Measurements from ENCODE around the gene PLCD3. TPM values are rescaled to one million over a fixed set of nuclear protein-coding genes. Genes with fewer than 3 reads are reported as not detected.

PLCD3 gene
- total and polyA plus RNA-seq, 2 of the 13 experiments (the other 11 are each of a cell fraction or from before 2014, with no cell fraction given) = 11.3 to 39.1 TPM

DNA sequence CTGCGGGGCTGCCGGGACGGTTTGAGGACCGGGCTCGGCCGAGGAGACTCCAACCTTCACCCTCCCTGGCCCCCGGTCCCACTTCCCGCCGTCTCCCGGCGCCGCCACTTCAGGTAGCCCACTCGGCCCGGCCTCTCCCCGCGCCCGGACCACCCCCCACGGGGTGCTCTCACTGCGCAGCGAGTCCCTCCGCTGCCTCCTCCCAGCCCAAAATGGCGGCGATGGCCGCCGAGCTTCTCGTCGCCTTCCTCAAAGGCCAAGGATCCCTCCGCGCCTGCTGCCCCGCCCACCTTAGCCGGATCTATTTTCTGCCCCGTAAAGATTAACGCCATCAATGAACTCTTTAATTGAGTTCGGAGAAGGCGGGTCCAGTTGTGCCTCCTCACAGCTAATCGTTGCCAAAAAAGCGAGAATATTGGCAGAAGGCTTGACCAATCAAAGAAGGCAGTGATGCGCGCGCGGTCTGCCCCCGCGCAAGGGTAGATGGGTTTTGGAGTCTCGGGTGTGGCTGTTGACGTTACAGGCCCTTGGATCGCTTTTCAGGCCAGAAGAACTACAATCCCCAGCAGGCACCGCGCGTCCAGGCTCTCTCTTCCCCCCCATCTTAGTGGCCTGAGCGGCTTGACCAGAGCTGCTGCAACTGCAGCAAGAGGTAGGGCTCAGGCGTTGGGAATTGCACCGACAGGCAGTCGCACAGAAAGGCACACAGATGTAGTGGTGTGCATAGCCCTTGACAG lies 29.1 kb upstream of the PLCD3 start, which contains the start of gene HEXIM2 (continued):
- TF ChIP-seq, protein P1, sequence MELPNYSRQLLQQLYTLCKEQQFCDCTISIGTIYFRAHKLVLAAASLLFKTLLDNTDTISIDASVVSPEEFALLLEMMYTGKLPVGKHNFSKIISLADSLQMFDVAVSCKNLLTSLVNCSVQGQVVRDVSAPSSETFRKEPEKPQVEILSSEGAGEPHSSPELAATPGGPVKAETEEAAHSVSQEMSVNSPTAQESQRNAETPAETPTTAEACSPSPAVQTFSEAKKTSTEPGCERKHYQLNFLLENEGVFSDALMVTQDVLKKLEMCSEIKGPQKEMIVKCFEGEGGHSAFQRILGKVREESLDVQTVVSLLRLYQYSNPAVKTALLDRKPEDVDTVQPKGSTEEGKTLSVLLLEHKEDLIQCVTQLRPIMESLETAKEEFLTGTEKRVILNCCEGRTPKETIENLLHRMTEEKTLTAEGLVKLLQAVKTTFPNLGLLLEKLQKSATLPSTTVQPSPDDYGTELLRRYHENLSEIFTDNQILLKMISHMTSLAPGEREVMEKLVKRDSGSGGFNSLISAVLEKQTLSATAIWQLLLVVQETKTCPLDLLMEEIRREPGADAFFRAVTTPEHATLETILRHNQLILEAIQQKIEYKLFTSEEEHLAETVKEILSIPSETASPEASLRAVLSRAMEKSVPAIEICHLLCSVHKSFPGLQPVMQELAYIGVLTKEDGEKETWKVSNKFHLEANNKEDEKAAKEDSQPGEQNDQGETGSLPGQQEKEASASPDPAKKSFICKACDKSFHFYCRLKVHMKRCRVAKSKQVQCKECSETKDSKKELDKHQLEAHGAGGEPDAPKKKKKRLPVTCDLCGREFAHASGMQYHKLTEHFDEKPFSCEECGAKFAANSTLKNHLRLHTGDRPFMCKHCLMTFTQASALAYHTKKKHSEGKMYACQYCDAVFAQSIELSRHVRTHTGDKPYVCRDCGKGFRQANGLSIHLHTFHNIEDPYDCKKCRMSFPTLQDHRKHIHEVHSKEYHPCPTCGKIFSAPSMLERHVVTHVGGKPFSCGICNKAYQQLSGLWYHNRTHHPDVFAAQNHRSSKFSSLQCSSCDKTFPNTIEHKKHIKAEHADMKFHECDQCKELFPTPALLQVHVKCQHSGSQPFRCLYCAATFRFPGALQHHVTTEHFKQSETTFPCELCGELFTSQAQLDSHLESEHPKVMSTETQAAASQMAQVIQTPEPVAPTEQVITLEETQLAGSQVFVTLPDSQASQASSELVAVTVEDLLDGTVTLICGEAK (IDR thresholded peaks at IDR 0.05) = no peak
- TF ChIP-seq, protein P1 (CRISPR knock-in tag; IDR thresholded peaks at IDR 0.05) = peak; percentile 89; the same call in 1 of the 2 replicates
- TF ChIP-seq ZKSCAN1 (IDR thresholded peaks at IDR 0.05; ENCODE audit: low read length) (no peak; the same call in 1 of the 2 replicates), ARNT (IDR thresholded peaks at IDR 0.05) (no peak), ZNF740 (CRISPR knock-in tag; IDR thresholded peaks at IDR 0.05) (peak; percentile 97), MTA3 (CRISPR knock-in tag; IDR thresholded peaks at IDR 0.05) (no peak), YEATS4 (CRISPR knock-in tag; IDR thresholded peaks at IDR 0.05; ENCODE audit: borderline replicate concordance) (peak; percentile 98), NFE2 (CRISPR knock-in tag; IDR thresholded peaks at IDR 0.05) (peak; percentile 39; the same call in 1 of the 2 replicates), ZBTB8A (CRISPR knock-in tag; IDR thresholded peaks at IDR 0.05; ENCODE audit: borderline replicate concordance, low read depth) (peak; percentile 95), MAFF (IDR thresholded peaks at IDR 0.05; ENCODE audit: low read depth, low read length) (0 out of 2 replicates have a peak, but pooled peaks have one; percentile 15), ZNF484 (CRISPR knock-in tag; IDR thresholded peaks at IDR 0.05; ENCODE audit: borderline replicate concordance, low read depth) (0 out of 2 replicates have a peak, but pooled peaks have one; percentile 12), ATF7-NPFF (CRISPR knock-in tag; IDR thresholded peaks at IDR 0.05; ENCODE audit: low read depth) (no peak; the same call in 1 of the 2 replicates), ZNF496 (CRISPR knock-in tag; IDR thresholded peaks at IDR 0.05; ENCODE audit: insufficient replicate concordance) (no peak)
- TF ChIP-seq, protein P2, sequence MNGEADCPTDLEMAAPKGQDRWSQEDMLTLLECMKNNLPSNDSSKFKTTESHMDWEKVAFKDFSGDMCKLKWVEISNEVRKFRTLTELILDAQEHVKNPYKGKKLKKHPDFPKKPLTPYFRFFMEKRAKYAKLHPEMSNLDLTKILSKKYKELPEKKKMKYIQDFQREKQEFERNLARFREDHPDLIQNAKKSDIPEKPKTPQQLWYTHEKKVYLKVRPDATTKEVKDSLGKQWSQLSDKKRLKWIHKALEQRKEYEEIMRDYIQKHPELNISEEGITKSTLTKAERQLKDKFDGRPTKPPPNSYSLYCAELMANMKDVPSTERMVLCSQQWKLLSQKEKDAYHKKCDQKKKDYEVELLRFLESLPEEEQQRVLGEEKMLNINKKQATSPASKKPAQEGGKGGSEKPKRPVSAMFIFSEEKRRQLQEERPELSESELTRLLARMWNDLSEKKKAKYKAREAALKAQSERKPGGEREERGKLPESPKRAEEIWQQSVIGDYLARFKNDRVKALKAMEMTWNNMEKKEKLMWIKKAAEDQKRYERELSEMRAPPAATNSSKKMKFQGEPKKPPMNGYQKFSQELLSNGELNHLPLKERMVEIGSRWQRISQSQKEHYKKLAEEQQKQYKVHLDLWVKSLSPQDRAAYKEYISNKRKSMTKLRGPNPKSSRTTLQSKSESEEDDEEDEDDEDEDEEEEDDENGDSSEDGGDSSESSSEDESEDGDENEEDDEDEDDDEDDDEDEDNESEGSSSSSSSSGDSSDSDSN (CRISPR knock-in tag; IDR thresholded peaks at IDR 0.05) = peak; percentile 96
- TF ChIP-seq, protein P3, sequence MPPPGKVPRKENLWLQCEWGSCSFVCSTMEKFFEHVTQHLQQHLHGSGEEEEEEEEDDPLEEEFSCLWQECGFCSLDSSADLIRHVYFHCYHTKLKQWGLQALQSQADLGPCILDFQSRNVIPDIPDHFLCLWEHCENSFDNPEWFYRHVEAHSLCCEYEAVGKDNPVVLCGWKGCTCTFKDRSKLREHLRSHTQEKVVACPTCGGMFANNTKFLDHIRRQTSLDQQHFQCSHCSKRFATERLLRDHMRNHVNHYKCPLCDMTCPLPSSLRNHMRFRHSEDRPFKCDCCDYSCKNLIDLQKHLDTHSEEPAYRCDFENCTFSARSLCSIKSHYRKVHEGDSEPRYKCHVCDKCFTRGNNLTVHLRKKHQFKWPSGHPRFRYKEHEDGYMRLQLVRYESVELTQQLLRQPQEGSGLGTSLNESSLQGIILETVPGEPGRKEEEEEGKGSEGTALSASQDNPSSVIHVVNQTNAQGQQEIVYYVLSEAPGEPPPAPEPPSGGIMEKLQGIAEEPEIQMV (CRISPR knock-in tag; IDR thresholded peaks at IDR 0.05; ENCODE audit: low read depth) = peak; percentile 72
